ENCODE measurements around the gene GATAD2A. TPM values are rescaled to one million over a fixed set of nuclear protein-coding genes. Genes with fewer than 3 reads are reported as not detected.

GATAD2A gene
- total and polyA plus RNA-seq, 8 donors = 9.3 to 119 (median 20.2) TPM

- intact Hi-C loops (cut with DNase I; ENCODE audit: low total_unique reads) = loop anchor here (5.0 to 10.0 kb wide), 2 partner anchors 108 to 420 kb away; partner anchors contain the start of gene GMIP
- no peak overlapping the region for H3K4me3 ChIP-seq
These were observed 129.2 kb downstream of the GATAD2A start for GRCh38 chr19:19534556-19535265.

GRCh38 chr19:19535311-19536191, 130.1 kb downstream of the GATAD2A start:
- TF ChIP-seq POLR2AphosphoS5 (IDR thresholded peaks at IDR 0.05) = no peak
- no peak for TF ChIP-seq EP300 (IDR thresholded peaks at IDR 0.05)
- TF ChIP-seq CTCF (IDR thresholded peaks at IDR 0.05) = no peak
- no peak overlapping the region for H3K27ac ChIP-seq
- H3K36me3 ChIP-seq = peaks cover 0 to 6% (median 2%) of the 10 kb centered on the region in 4 donors
- H3K27me3 ChIP-seq = peaks cover 8 to 48% (median 37%) of the 10 kb centered on the region in 3 donors
- H3K4me1 ChIP-seq = peaks cover 16 to 41% (median 38%) of the 10 kb centered on the region in 4 donors
- 77 to 96% (median 84%) methylated on average over 18 to 34 of the region's 34 CpGs for WGBS, 5 donors
- no peak for DNase-seq
- intact Hi-C loops (cut with DNase I; ENCODE audit: low total_unique reads) = loop anchor here (5.0 to 10.0 kb wide), 2 partner anchors 107 to 419 kb away; partner anchors contain the start of gene GMIP
- H3K9me3 ChIP-seq = peaks cover 0 to 7% (median 0%) of the 10 kb centered on the region in 4 donors
- H3K4me3 ChIP-seq = no peak overlapping the region

More at GRCh38 chr19:19534556-19535265, 129.2 kb downstream of the GATAD2A start:
- Histone ChIP-seq H3K27me3 (peaks cover 0 to 40% (median 28%) of the 10 kb centered on the region in 3 donors), H3K9me3 (no peaks in the 10 kb centered on the region), H3K4me1 (peaks cover 10 to 33% (median 31%) of the 10 kb centered on the region in 4 donors), H3K27ac (no peak overlapping the region), H3K36me3 (peaks cover 0 to 6% (median 4%) of the 10 kb centered on the region in 4 donors)
- no peak for TF ChIP-seq POLR2A (IDR thresholded peaks at IDR 0.05)
- TF ChIP-seq CTCF (IDR thresholded peaks at IDR 0.05) = no peak
- TF ChIP-seq POLR2AphosphoS5 (IDR thresholded peaks at IDR 0.05) = no peak
- no peak for TF ChIP-seq EP300 (IDR thresholded peaks at IDR 0.05)
- no peak for DNase-seq
- WGBS, 5 donors = 53 to 69% (median 62%) methylated on average over 15 to 27 of the region's 27 CpGs

GRCh38 chr19:19537075-19538048, 131.9 kb downstream of the GATAD2A start:
- H3K9me3 ChIP-seq = peaks cover 0 to 9% (median 0%) of the 10 kb centered on the region in 4 donors
- peaks cover 16 to 66% (median 53%) of the 10 kb centered on the region in 3 donors for H3K27me3 ChIP-seq
- H3K27ac ChIP-seq = no peak overlapping the region
- no peak for TF ChIP-seq POLR2AphosphoS5 (IDR thresholded peaks at IDR 0.05)
- peak overlapping the region; percentile 7 to 43 (median 34) for H3K4me3 ChIP-seq
- intact Hi-C loops (cut with DNase I; ENCODE audit: low total_unique reads) = loop anchor here (5.0 to 10.0 kb wide), 2 partner anchors 105 to 417 kb away; partner anchors contain the start of gene GMIP
- peaks cover 24 to 50% (median 45%) of the 10 kb centered on the region in 4 donors for H3K4me1 ChIP-seq
- WGBS, 5 donors = 20 to 34% (median 24%) methylated on average over 36 to 59 of the region's 59 CpGs
- DNase-seq = peak in 1 of 2 donors; percentile 63
- peaks cover 0 to 6% (median 2%) of the 10 kb centered on the region in 4 donors for H3K36me3 ChIP-seq

GRCh38 chr19:19538061-19538784, 132.7 kb downstream of the GATAD2A start, which contains the start of gene CILP2:
CILP2 (plus strand) TSS chr19:19538265; CDS start chr19:19538350, 85 bp downstream.
- Histone ChIP-seq H3K27me3 (peaks cover 16 to 75% (median 54%) of the 10 kb centered on the region in 3 donors), H3K9me3 (peaks cover 0 to 9% (median 0%) of the 10 kb centered on the region in 4 donors), H3K4me3 (peak within 1 kb of the TSS; percentile 30 to 43 (median 34)), H3K27ac (no peak within 1 kb of the TSS), H3K4me1 (peaks cover 24 to 47% (median 42%) of the 10 kb centered on the region in 4 donors), H3K36me3 (peaks cover 0 to 6% (median 2%) of the 10 kb centered on the region in 4 donors)
- TF ChIP-seq POLR2A (IDR thresholded peaks at IDR 0.05) (no peak), POLR2AphosphoS5 (IDR thresholded peaks at IDR 0.05) (no peak), CTCF (IDR thresholded peaks at IDR 0.05) (no peak), EP300 (IDR thresholded peaks at IDR 0.05) (no peak)
- intact Hi-C loops (cut with DNase I; ENCODE audit: low total_unique reads) = loop anchor here (5.0 to 10.0 kb wide), 2 partner anchors 104 to 417 kb away; partner anchors contain the start of gene GMIP
- WGBS, 5 donors = 3 to 5% (median 4%) methylated on average over 24 to 56 of the region's 56 CpGs
- DNase-seq = peak; percentile 37 to 83

Measured in stomach (tissue), 9 donors.